OCI-LY1 (cell line): ENCODE results near the gene LRRC8B.

Source experiments
- H2AFZ ChIP-seq: fragments of 200-600 bp; sonication (generic), shearing (Covaris generic); 2 replicates; pipeline ENCODE4 v1.6.0; 2014; ENCODE audit warnings: antibody characterized with exemption, mild to moderate bottlenecking, low read length
- H3F3A ChIP-seq: fragments of 200-600 bp; sonication (generic), shearing (Covaris generic); 2 replicates; pipeline ENCODE4 v1.6.0; 2014; ENCODE audit warnings: mild to moderate bottlenecking, antibody characterized with exemption, low read length, moderate library complexity; ENCODE audit not compliant: insufficient read depth
- H3K27ac ChIP-seq: fragments of 200-600 bp; sonication (generic); 2 replicates; pipeline ENCODE4 v1.5.1; 2014; ENCODE audit warnings: low read length, mixed run types, mild to moderate bottlenecking, low read depth; ENCODE audit not compliant: poor library complexity, severe bottlenecking
- H3K27me3 ChIP-seq: fragments of 200-600 bp; sonication (generic); 2 replicates; pipeline ENCODE4 v1.6.0; 2014; ENCODE audit warnings: antibody characterized with exemption, mild to moderate bottlenecking, low read length, moderate library complexity; ENCODE audit not compliant: insufficient read depth
- H3K36me3 ChIP-seq: fragments of 200-600 bp; sonication (generic); 2 replicates; pipeline ENCODE4 v1.6.1; 2014; ENCODE audit warnings: mild to moderate bottlenecking, antibody characterized with exemption, low read length, moderate library complexity, mixed read lengths; ENCODE audit not compliant: insufficient read depth
- H3K4me1 ChIP-seq: fragments of 200-600 bp; sonication (generic); 2 replicates; pipeline ENCODE4 v1.5.1; 2014; ENCODE audit warnings: mild to moderate bottlenecking, low read length, moderate library complexity; ENCODE audit not compliant: insufficient read depth, severe bottlenecking
- H3K4me2 ChIP-seq: fragments of 200-600 bp; sonication (generic), shearing (Covaris generic); 2 replicates; pipeline ENCODE4 v1.6.1; 2014; ENCODE audit warnings: low read length
- H3K4me3 ChIP-seq: fragments of 200-600 bp; sonication (generic); 2 replicates; pipeline ENCODE4 v1.5.1; 2014; ENCODE audit warnings: low read length, low read depth, mild to moderate bottlenecking, mixed read lengths; ENCODE audit not compliant: poor library complexity, severe bottlenecking
- H3K79me2 ChIP-seq: fragments of 200-600 bp; shearing (Covaris generic); 2 replicates; pipeline ENCODE4 v1.6.1; 2016; ENCODE audit warnings: mixed run types, low read length, mixed read lengths; ENCODE audit not compliant: insufficient read depth
- H3K9ac ChIP-seq: fragments of 200-600 bp; sonication (generic), shearing (Covaris generic); 2 replicates; pipeline ENCODE4 v1.6.1; 2014; ENCODE audit warnings: mild to moderate bottlenecking, low read length, mixed read lengths
- H3K9me2 ChIP-seq: fragments of 200-600 bp; sonication (generic), shearing (Covaris generic); 2 replicates; pipeline ENCODE4 v1.6.1; 2014; ENCODE audit warnings: low read depth, mild to moderate bottlenecking, low read length, mixed read lengths
- H3K9me3 ChIP-seq: fragments of 200-600 bp; shearing (Covaris generic); 2 replicates; pipeline ENCODE4 v1.6.1; 2014; ENCODE audit warnings: low read length, mixed read lengths
- H4K20me1 ChIP-seq: fragments of 200-600 bp; sonication (generic), shearing (Covaris generic); 2 replicates; pipeline ENCODE4 v1.6.0; 2016; ENCODE audit warnings: mild to moderate bottlenecking, low read length; ENCODE audit not compliant: insufficient read depth
- EZH2 ChIP-seq: fragments of 200-600 bp; sonication (generic), shearing (Covaris generic); IDR thresholded peaks from 2 replicates; pipeline ENCODE4 v1.8.0; 2017; ENCODE audit warnings: borderline replicate concordance, mixed run types, mild to moderate bottlenecking, antibody characterized with exemption, low read length, moderate library complexity, mixed read lengths
- TF ChIP-seq, protein P1 (sequence below): fragments of 200-600 bp; sonication (generic), shearing (Covaris generic); IDR thresholded peaks from 2 replicates; pipeline ENCODE4 v1.5.1; 2017; ENCODE audit warnings: mild to moderate bottlenecking, antibody characterized with exemption, low read length, moderate library complexity, mixed read lengths

LRRC8B gene

DNA sequence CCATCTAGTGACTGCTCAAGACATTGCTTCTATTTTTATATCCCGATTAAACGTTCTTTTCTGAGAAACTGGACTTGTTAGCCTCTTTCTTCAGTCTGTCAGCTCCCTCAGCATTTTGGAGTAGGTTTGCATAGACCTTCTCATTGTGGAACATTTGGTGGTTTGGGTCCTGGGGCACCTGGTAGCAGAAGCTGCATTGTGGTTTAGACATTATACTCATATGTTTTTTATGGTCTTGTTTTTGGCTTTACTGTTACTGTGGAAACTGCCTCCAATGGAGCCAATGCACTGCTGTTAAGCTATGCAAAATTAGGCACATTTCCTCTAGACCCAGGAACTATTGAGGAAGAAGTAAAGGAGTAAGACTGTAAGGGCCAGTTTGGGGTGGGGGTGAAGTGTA lies 36.7 kb upstream of the LRRC8B start:
- H3K27me3 ChIP-seq, result no peaks in the 10 kb centered on the region
- H3K27ac ChIP-seq, result peak overlapping the region; percentile 94
- H2AFZ ChIP-seq, result no peak overlapping the region
- TF ChIP-seq, protein P1, sequence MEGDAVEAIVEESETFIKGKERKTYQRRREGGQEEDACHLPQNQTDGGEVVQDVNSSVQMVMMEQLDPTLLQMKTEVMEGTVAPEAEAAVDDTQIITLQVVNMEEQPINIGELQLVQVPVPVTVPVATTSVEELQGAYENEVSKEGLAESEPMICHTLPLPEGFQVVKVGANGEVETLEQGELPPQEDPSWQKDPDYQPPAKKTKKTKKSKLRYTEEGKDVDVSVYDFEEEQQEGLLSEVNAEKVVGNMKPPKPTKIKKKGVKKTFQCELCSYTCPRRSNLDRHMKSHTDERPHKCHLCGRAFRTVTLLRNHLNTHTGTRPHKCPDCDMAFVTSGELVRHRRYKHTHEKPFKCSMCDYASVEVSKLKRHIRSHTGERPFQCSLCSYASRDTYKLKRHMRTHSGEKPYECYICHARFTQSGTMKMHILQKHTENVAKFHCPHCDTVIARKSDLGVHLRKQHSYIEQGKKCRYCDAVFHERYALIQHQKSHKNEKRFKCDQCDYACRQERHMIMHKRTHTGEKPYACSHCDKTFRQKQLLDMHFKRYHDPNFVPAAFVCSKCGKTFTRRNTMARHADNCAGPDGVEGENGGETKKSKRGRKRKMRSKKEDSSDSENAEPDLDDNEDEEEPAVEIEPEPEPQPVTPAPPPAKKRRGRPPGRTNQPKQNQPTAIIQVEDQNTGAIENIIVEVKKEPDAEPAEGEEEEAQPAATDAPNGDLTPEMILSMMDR, result no peak
- no peak for TF ChIP-seq EZH2
- H3K79me2 ChIP-seq, result no peaks in the 10 kb centered on the region
- H3K36me3 ChIP-seq, result no peaks in the 10 kb centered on the region
- peak overlapping the region; percentile 25 for H3K4me3 ChIP-seq
- peak overlapping the region; percentile 58 for H3K4me2 ChIP-seq
- no peaks in the 10 kb centered on the region for H4K20me1 ChIP-seq
- H3K9me2 ChIP-seq, result no peaks in the 10 kb centered on the region
- peaks cover 60% of the 10 kb centered on the region for H3K4me1 ChIP-seq
- peak overlapping the region; percentile 50 for H3K9ac ChIP-seq
- H3F3A ChIP-seq, result 0 out of 2 replicates have a peak, but pooled peaks cover 5% of the 10 kb centered on the region
- peaks cover 4% of the 10 kb centered on the region for H3K9me3 ChIP-seq

DNA sequence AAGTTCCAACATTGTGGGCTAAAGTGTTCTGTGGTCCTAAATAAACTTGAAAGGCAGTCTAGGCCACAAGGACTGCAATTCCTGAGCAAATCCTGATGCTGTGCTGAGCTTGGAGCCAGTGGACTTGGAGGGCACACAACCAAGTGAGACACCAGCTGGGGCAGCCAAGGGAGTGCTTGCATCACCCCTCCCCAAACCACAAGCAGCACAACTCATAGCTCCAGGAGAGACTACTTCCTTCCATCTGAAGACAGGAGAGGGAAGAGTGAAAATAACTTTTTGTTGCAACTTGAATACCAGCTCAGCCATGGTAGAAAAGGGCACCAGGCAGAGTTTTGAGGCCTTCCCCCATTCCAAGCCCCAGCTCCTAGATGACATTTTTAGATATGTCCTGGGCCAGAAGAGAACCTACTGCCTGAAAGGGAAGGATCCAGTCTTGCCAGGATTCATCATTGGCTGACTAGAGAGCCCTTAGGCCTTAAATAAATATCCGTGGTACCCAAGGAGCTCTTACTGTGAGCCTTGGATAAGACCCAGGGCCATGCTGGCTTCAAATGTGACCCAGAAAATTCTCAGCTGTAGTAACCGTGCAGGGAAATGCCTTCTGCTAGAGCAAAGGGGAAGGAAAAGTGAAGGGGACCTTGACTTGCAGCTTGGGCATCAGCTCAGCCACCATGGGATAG lies 35.4 kb upstream of the LRRC8B start:
- Histone ChIP-seq H2AFZ (no peak overlapping the region), H3K4me3 (no peak overlapping the region), H3K36me3 (no peaks in the 10 kb centered on the region)

GRCh38 chr1:89490389-89490788 lies 34.2 kb upstream of the LRRC8B start:
- Histone ChIP-seq H3K9ac (no peak overlapping the region), H3K27ac (no peak overlapping the region), H4K20me1 (no peaks in the 10 kb centered on the region), H3F3A (0 out of 2 replicates have a peak, but pooled peaks cover 5% of the 10 kb centered on the region), H3K4me3 (no peak overlapping the region), H3K36me3 (no peaks in the 10 kb centered on the region), H3K9me2 (no peaks in the 10 kb centered on the region), H2AFZ (no peak overlapping the region), H3K4me2 (no peak overlapping the region), H3K4me1 (peaks cover 40% of the 10 kb centered on the region), H3K9me3 (peaks cover 4% of the 10 kb centered on the region), H3K79me2 (no peaks in the 10 kb centered on the region), H3K27me3 (no peaks in the 10 kb centered on the region)
- TF ChIP-seq, protein P1, result no peak
- no peak for TF ChIP-seq EZH2

More for the DNA sequence above, 35.4 kb upstream of the LRRC8B start:
- H3K9me3 ChIP-seq, result peaks cover 4% of the 10 kb centered on the region
- H3K79me2 ChIP-seq, result no peaks in the 10 kb centered on the region
- no peaks in the 10 kb centered on the region for H3K9me2 ChIP-seq
- H3K4me2 ChIP-seq, result peak overlapping the region; percentile 58; the same call in 1 of the 2 replicates
- 0 out of 2 replicates have a peak, but pooled peaks cover 5% of the 10 kb centered on the region for H3F3A ChIP-seq
- peaks cover 52% of the 10 kb centered on the region for H3K4me1 ChIP-seq
- H3K9ac ChIP-seq, result no peak overlapping the region; the same call in 1 of the 2 replicates
- H4K20me1 ChIP-seq, result no peaks in the 10 kb centered on the region
- no peaks in the 10 kb centered on the region for H3K27me3 ChIP-seq
- no peak for TF ChIP-seq EZH2
- TF ChIP-seq, protein P1, result no peak
- H3K27ac ChIP-seq, result peak overlapping the region; percentile 94
